A549 (cell line): ENCODE measurements around the gene RNF186. TPM values are rescaled to one million over a fixed set of nuclear protein-coding genes. Genes with fewer than 3 reads are reported as not detected.

ENCODE experiments used
- ATAC-seq, 2 experiments: fragments of 200-7000 bp in 1 of 2; fragments of >200 bp in 1 of 2; cut with Nextera tagmentation in 1 of 2; cut with Tn5 transposase in 1 of 2; 3 replicates each; pipeline versions ENCODE4 v1.8.0 to v1.9.1; 2018 to 2020; ENCODE audit warnings: mild to moderate bottlenecking in 1 of 2, moderate library complexity in 1 of 2
- CTCF ChIA-PET: fragments of 300-600 bp; sonication (Branson Sonifier 250); formaldehyde crosslinking; extraction: SDS; loops from one replicate; lab custom pipeline; 2021; ENCODE audit warnings: antibody characterized with exemption, inconsistent platforms; lab: Yijun Ruan, JAX
- POLR2A ChIA-PET: fragments of 350-600 bp; formaldehyde crosslinking; extraction: SDS; loops from one replicate; lab custom pipeline; 2021; ENCODE audit warnings: antibody characterized with exemption, inconsistent platforms; lab: Yijun Ruan, JAX
- DNase-seq, 2 experiments: peaks; one replicate each; pipeline versions ENCODE4 v3.0.0 to v3.0.0-alpha.2; 2011 to 2016; ENCODE audit warnings: low read depth in 1 of 2, low spot score in 1 of 2
- FAIRE-seq: peaks from 2 replicates; lab custom pipeline; 2011; peaks lifted over from hg19 to GRCh38; lab: Jason Lieb, UNC
- H3K27ac ChIP-seq, 2 experiments: fragments of >200 bp; sonication (Bioruptor Twin); formaldehyde crosslinking; 3 replicates each; pipeline ENCODE4 v1.5.1; 2016 to 2017
- H3K4me1 ChIP-seq: fragments of >200 bp; sonication (Bioruptor Twin); formaldehyde crosslinking; 3 replicates; pipeline ENCODE4 v1.6.1; 2016
- H3K4me2 ChIP-seq: fragments of >200 bp; sonication (Bioruptor Twin); formaldehyde crosslinking; 3 replicates; pipeline ENCODE4 v1.6.1; 2016
- H3K4me3 ChIP-seq: fragments of >200 bp; sonication (Bioruptor Twin); formaldehyde crosslinking; 3 replicates; pipeline ENCODE4 v1.5.1; 2016
- H3K9me3 ChIP-seq: fragments of >200 bp; sonication (Bioruptor Twin); formaldehyde crosslinking; 3 replicates; pipeline ENCODE4 v1.6.1; 2016
- BCL3 ChIP-seq: fragments of >200 bp; sonication (Bioruptor Twin); formaldehyde crosslinking; IDR thresholded peaks from 3 replicates; pipeline ENCODE4 v1.6.1; 2016
- BHLHE40 ChIP-seq: IDR thresholded peaks from 2 replicates; pipeline ENCODE4 v1.6.1; 2012; ENCODE audit warnings: low read depth, low read length, inconsistent platforms
- CHD4 ChIP-seq: fragments of 200-600 bp; sonication (generic); IDR thresholded peaks from 2 replicates; pipeline ENCODE4 v1.6.1; 2016; ENCODE audit warnings: antibody characterized with exemption, mild to moderate bottlenecking, borderline replicate concordance
- ESRRA ChIP-seq: fragments of 150-350 bp; IDR thresholded peaks from 2 replicates; pipeline ENCODE4 v1.6.1; 2014; ENCODE audit warnings: mild to moderate bottlenecking, low read length, borderline replicate concordance
- FOSB ChIP-seq: fragments of 250-450 bp; sonication (Bioruptor Pico); IDR thresholded peaks from 2 replicates; pipeline ENCODE4 v1.5.0; 2020; ENCODE audit warnings: mild to moderate bottlenecking, moderate library complexity
- HES2 ChIP-seq: fragments of >200 bp; sonication (Bioruptor Twin); formaldehyde crosslinking; IDR thresholded peaks from 2 replicates; pipeline ENCODE4 v1.6.1; 2016
- HOXB13 ChIP-seq: fragments of 250-450 bp; sonication (Bioruptor Pico); IDR thresholded peaks from 2 replicates; pipeline ENCODE4 v1.5.0; 2020; ENCODE audit warnings: low read depth, mild to moderate bottlenecking, moderate library complexity
- JUN ChIP-seq, 2 experiments: fragments of >200 bp; sonication (Bioruptor Twin); formaldehyde crosslinking; IDR thresholded peaks; 2 replicates in 1 of 2; 3 replicates in 1 of 2; pipeline ENCODE4 v1.6.1; 2016 to 2017
- MAX ChIP-seq: IDR thresholded peaks from 2 replicates; pipeline ENCODE4 v1.6.1; 2012
- MYC ChIP-seq: IDR thresholded peaks from 2 replicates; pipeline ENCODE4 v1.6.1; 2012; ENCODE audit warnings: mild to moderate bottlenecking, inconsistent platforms, low read length, improper control_type of control experiment, borderline replicate concordance
- NPAS2 ChIP-seq: fragments of 250-450 bp; sonication (Bioruptor Pico); IDR thresholded peaks from 2 replicates; pipeline ENCODE4 v1.8.0; 2022; ENCODE audit warnings: mild to moderate bottlenecking, moderate library complexity, borderline replicate concordance
- RCOR1 ChIP-seq: fragments of 150-350 bp; IDR thresholded peaks from 2 replicates; pipeline ENCODE4 v1.6.1; 2014; ENCODE audit warnings: antibody characterized with exemption, low read length, low read depth
- REST ChIP-seq: fragments of 200-600 bp; sonication (generic); IDR thresholded peaks from 2 replicates; pipeline ENCODE4 v1.6.1; 2016; ENCODE audit warnings: antibody characterized with exemption, mild to moderate bottlenecking, moderate library complexity
- RFX5 ChIP-seq: fragments of 450-650 bp; IDR thresholded peaks from 2 replicates; pipeline ENCODE4 v1.7.1; 2014; ENCODE audit warnings: antibody characterized with exemption, mild to moderate bottlenecking, moderate library complexity
- SMC3 ChIP-seq: fragments of >200 bp; sonication (Bioruptor Twin); formaldehyde crosslinking; IDR thresholded peaks from 3 replicates; pipeline ENCODE4 v1.6.1; 2018; ENCODE audit warnings: inconsistent platforms
- SREBF2 ChIP-seq: fragments of 450-650 bp; IDR thresholded peaks from 2 replicates; pipeline ENCODE4 v1.6.1; 2014; ENCODE audit warnings: mild to moderate bottlenecking, moderate library complexity
- TFCP2L1 ChIP-seq: fragments of 250-450 bp; sonication (Bioruptor Pico); IDR thresholded peaks from 2 replicates; pipeline ENCODE4 v1.5.0; 2021; ENCODE audit warnings: mild to moderate bottlenecking
- ZFP36 ChIP-seq: fragments of 450-650 bp; IDR thresholded peaks from 2 replicates; pipeline ENCODE4 v1.6.1; 2014; ENCODE audit warnings: borderline replicate concordance; ENCODE audit not compliant: partially characterized antibody
- ZSCAN20 ChIP-seq: fragments of 250-450 bp; sonication (Bioruptor Pico); IDR thresholded peaks from 2 replicates; pipeline ENCODE4 v1.8.0; 2022; ENCODE audit warnings: mild to moderate bottlenecking, moderate library complexity
- WGBS: methylation state at CpG from one replicate; pipeline ENCODE4 v1.1.6; 2017; ENCODE audit errors: missing lambda C conversion rate; 5-methylcytosine and 5-hydroxymethylcytosine counted together
- polyA plus RNA-seq, 4 experiments: library from polyadenylated mRNA; depleted of rRNA in 3 of 4; stranded (reverse); fragments of >200 nt; fragmentation: RNase III in 1 of 4; extraction: RNeasy Plus Mini Kit Qiagen cat#74134 plus additional on column Dnase treatment in 1 of 4; gene quantifications; 2 replicates in 3 of 4; 3 replicates in 1 of 4; pipeline ENCODE4 v1.2.3, GENCODE V29; 2011 to 2017

The RNF186 gene
- polyA plus RNA-seq, 2 of the 4 experiments (the other 2 are of a cell fraction) = not detected

GRCh38 chr1:19770436-19771190 lies 44.5 kb downstream of the RNF186 start:
- TF ChIP-seq FOSB (CRISPR knock-in tag) (no peak), ZFP36 (peak; percentile 44)
- no peak overlapping the region for H3K27ac ChIP-seq
- H3K4me2 ChIP-seq = no peak overlapping the region
- FAIRE-seq = no peak
- no peak for DNase-seq
- H3K4me3 ChIP-seq = no peak overlapping the region
- peaks cover 8% of the 10 kb centered on the region for H3K4me1 ChIP-seq
- ATAC-seq = no peak
- POLR2A ChIA-PET = no interaction called here
- 76% methylated on average over 10 of the region's 10 CpGs for whole genome bisulfite sequencing
- H3K9me3 ChIP-seq = no peaks in the 10 kb centered on the region
- CTCF ChIA-PET = interaction anchor here (0.9 to 1.4 kb wide), 3 partner anchors 9 to 55 kb away, joined by 3 read pairs; no protein-coding TSS in a partner anchor

- no peak overlapping the region for H3K4me3 ChIP-seq
- ATAC-seq (no peak), DNase-seq (no peak), FAIRE-seq (no peak)
- no peak overlapping the region for H3K27ac ChIP-seq
- no peak overlapping the region for H3K4me2 ChIP-seq
- H3K4me1 ChIP-seq = peaks cover 17% of the 10 kb centered on the region
- POLR2A ChIA-PET = interaction anchor here (0.6 kb wide), 1 partner anchor 364 kb away, joined by 3 read pairs; no protein-coding TSS in a partner anchor
- CTCF ChIA-PET = no interaction called here
- H3K9me3 ChIP-seq = no peaks in the 10 kb centered on the region
- TF ChIP-seq MYC (no peak), SMC3 (no peak), HOXB13 (CRISPR knock-in tag) (no peak), BCL3 (no peak), ESRRA (no peak), CHD4 (no peak), ZFP36 (no peak), MAX (no peak), REST (no peak), HES2 (no peak), BHLHE40 (no peak), JUN (IDR thresholded peaks at IDR 0.05) (no peak), NPAS2 (CRISPR knock-in tag) (no peak), SREBF2 (no peak), ZSCAN20 (no peak), RFX5 (no peak), RCOR1 (no peak), TFCP2L1 (CRISPR knock-in tag) (no peak)
- WGBS = 83% methylated on average over 10 of the region's 10 CpGs
Observed at GRCh38 chr1:19769211-19769932, 45.7 kb downstream of the RNF186 start.
